Activated naive CD4-positive, alpha-beta T cell treated with anti-CD3 and anti-CD28 coated beads, Interleukin-2, amount 50 U/mL, for 24 hours (primary cell): Measurements from ENCODE around the gene EPX.

Experiments
- H3K27ac Mint-ChIP-seq: one replicate; pipeline ENCODE4 v1.8.0; 2021; ENCODE audit warnings: mild to moderate bottlenecking, mixed read lengths
- H3K27me3 Mint-ChIP-seq: one replicate; pipeline ENCODE4 v1.8.0; 2021; ENCODE audit warnings: mixed read lengths
- H3K36me3 Mint-ChIP-seq: one replicate; pipeline ENCODE4 v1.8.0; 2021; ENCODE audit warnings: mixed read lengths
- H3K4me1 Mint-ChIP-seq: one replicate; pipeline ENCODE4 v1.8.0; 2021; ENCODE audit warnings: mixed read lengths
- H3K4me3 Mint-ChIP-seq: one replicate; pipeline ENCODE4 v1.8.0; 2021; ENCODE audit warnings: mild to moderate bottlenecking, mixed read lengths
- H3K9me3 Mint-ChIP-seq: one replicate; pipeline ENCODE4 v1.8.0; 2021; ENCODE audit warnings: mixed read lengths

The EPX gene

DNA sequence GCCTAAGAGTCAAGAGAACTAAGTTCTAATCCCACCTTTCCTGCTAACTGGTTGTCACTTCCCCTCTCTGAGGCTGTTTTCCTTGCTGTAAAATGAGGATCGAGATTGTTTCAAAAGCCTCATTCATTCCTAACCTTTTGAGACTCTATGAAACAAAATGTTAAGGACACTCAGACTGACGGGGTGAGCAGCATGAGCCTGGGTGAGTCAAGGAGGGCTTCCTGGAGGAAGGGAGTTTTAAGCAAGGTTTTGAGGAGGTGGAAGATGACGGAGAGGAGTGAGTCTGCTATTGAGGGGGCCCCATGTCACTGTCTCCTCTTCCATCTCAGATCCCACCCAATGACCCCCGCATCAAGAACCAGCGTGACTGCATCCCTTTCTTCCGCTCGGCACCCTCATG is 4.1 kb downstream of the EPX start:
- no peak overlapping the region for H3K4me3 Mint-ChIP-seq
- H3K27ac Mint-ChIP-seq = no peak overlapping the region
- no peaks in the 10 kb centered on the region for H3K27me3 Mint-ChIP-seq
- no peaks in the 10 kb centered on the region for H3K36me3 Mint-ChIP-seq
- H3K9me3 Mint-ChIP-seq = no peaks in the 10 kb centered on the region
- peaks cover 4% of the 10 kb centered on the region for H3K4me1 Mint-ChIP-seq

- no peaks in the 10 kb centered on the region for H3K27me3 Mint-ChIP-seq
- no peaks in the 10 kb centered on the region for H3K9me3 Mint-ChIP-seq
- no peak overlapping the region for H3K4me3 Mint-ChIP-seq
- peaks cover 4% of the 10 kb centered on the region for H3K4me1 Mint-ChIP-seq
- H3K36me3 Mint-ChIP-seq = peaks cover under 1% of the 10 kb centered on the region
- H3K27ac Mint-ChIP-seq = peak overlapping the region; percentile 59
Measured at GRCh38 chr17:58200024-58200633, 7.6 kb downstream of the EPX start.

DNA sequence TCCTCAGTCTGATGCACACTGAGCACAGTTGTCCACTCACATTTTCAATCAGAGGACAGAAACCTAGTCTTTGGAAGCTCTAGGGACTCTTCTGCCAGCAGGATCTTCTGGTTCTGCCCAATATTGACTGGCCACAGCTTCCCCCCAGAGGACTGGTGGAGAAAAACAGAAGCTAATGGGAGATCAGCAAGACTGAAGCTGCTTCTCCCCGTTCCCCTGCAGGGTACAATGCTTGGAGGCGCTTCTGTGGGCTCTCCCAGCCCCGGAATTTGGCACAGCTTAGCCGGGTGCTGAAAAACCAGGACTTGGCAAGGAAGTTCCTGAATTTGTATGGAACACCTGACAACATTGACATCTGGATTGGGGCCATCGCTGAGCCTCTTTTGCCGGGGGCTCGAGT is 10.3 kb downstream of the EPX start:
- Mint-ChIP-seq H3K9me3 (no peaks in the 10 kb centered on the region), H3K27ac (no peak overlapping the region), H3K4me1 (peaks cover 4% of the 10 kb centered on the region)

DNA sequence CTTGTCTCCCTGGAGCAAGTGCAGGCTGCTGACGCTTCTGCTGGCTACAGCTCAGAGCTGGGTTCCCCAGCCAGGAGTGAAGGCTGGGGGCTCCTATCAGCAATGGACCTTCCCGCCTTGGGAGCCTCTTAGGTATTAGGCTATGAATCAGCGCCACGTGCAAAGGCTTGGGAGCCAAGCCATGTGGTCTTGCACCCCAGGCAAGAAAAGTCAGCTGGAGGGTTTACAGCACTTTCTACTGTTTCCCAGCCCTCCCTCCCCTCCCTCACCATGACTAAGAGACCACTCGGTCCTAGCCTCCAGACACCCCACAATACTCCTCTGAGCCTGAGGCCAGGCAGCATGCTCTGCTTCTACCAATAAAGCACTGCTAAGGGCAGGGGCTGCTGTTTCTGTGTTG is 12.3 kb downstream of the EPX start:
- H3K4me1 Mint-ChIP-seq = peaks cover 4% of the 10 kb centered on the region
- no peaks in the 10 kb centered on the region for H3K9me3 Mint-ChIP-seq
- H3K36me3 Mint-ChIP-seq = peaks cover 4% of the 10 kb centered on the region
- H3K27me3 Mint-ChIP-seq = no peaks in the 10 kb centered on the region
- no peak overlapping the region for H3K4me3 Mint-ChIP-seq
- no peak overlapping the region for H3K27ac Mint-ChIP-seq

More for the DNA sequence above, 10.3 kb downstream of the EPX start:
- H3K36me3 Mint-ChIP-seq = peaks cover 2% of the 10 kb centered on the region
- no peak overlapping the region for H3K4me3 Mint-ChIP-seq
- no peaks in the 10 kb centered on the region for H3K27me3 Mint-ChIP-seq

- no peaks in the 10 kb centered on the region for H3K4me1 Mint-ChIP-seq
- H3K27me3 Mint-ChIP-seq = no peaks in the 10 kb centered on the region
- no peak overlapping the region for H3K27ac Mint-ChIP-seq
- no peaks in the 10 kb centered on the region for H3K9me3 Mint-ChIP-seq
- H3K4me3 Mint-ChIP-seq = no peak overlapping the region
- peaks cover 8% of the 10 kb centered on the region for H3K36me3 Mint-ChIP-seq
Measured at GRCh38 chr17:58205936-58206335, 13.4 kb downstream of the EPX start.

GRCh38 chr17:58207451-58207850 is 14.9 kb downstream of the EPX start:
- H3K36me3 Mint-ChIP-seq = peaks cover 8% of the 10 kb centered on the region
- no peak overlapping the region for H3K4me3 Mint-ChIP-seq

DNA sequence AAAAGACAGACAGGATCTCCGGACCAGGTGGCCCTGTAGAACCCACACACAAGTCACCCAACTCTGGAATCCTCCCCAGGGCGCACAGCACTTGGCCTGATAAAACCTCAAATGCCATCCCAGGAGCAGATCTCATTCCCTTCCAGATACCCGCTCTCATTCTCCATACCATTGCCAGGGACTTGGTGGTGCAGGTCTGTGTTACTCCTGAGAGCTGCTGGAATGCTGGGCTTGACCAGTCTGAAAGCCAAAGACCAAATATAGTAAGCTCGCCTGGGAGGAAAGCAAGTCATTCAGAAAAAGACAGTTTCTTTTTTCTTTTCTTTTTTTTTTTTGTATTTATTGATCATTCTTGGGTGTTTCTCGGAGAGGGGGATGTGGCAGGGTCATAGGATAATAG is 15.8 kb downstream of the EPX start:
- no peak overlapping the region for H3K27ac Mint-ChIP-seq

More at GRCh38 chr17:58207451-58207850, 14.9 kb downstream of the EPX start:
- H3K27ac Mint-ChIP-seq = no peak overlapping the region
- no peaks in the 10 kb centered on the region for H3K27me3 Mint-ChIP-seq
- H3K9me3 Mint-ChIP-seq = no peaks in the 10 kb centered on the region
- no peaks in the 10 kb centered on the region for H3K4me1 Mint-ChIP-seq

DNA sequence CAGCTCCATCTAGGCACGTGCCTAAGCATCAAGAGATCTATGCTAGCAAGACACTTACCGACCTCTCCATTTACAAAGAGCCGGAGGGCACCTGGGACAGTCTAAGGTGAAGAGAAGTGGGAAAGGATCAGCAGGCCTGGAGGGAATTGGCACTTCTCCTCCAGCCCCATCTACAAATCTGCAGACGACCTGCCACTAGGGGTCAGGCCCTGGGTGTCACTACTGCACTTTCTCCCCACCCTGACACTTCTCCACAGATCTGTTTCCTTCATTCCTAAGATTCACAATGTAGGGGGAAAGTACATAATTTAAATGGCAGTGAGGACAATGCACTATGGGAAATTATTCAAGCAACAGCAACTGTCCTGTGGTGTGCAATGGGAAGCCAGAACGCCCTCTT is 18.4 kb downstream of the EPX start:
- Mint-ChIP-seq H3K4me1 (no peaks in the 10 kb centered on the region), H3K4me3 (no peak overlapping the region), H3K9me3 (no peaks in the 10 kb centered on the region), H3K27me3 (no peaks in the 10 kb centered on the region), H3K27ac (no peak overlapping the region), H3K36me3 (peaks cover 8% of the 10 kb centered on the region)

More for the DNA sequence above, 15.8 kb downstream of the EPX start:
- Mint-ChIP-seq H3K27me3 (no peaks in the 10 kb centered on the region), H3K36me3 (peaks cover 8% of the 10 kb centered on the region), H3K4me3 (no peak overlapping the region), H3K4me1 (no peaks in the 10 kb centered on the region), H3K9me3 (no peaks in the 10 kb centered on the region)

GRCh38 chr17:58215685-58216084 is 23.2 kb downstream of the EPX start:
- Mint-ChIP-seq H3K4me1 (peaks cover 21% of the 10 kb centered on the region), H3K4me3 (no peak overlapping the region), H3K27me3 (no peaks in the 10 kb centered on the region), H3K9me3 (no peaks in the 10 kb centered on the region), H3K27ac (no peak overlapping the region), H3K36me3 (peaks cover 2% of the 10 kb centered on the region)

DNA sequence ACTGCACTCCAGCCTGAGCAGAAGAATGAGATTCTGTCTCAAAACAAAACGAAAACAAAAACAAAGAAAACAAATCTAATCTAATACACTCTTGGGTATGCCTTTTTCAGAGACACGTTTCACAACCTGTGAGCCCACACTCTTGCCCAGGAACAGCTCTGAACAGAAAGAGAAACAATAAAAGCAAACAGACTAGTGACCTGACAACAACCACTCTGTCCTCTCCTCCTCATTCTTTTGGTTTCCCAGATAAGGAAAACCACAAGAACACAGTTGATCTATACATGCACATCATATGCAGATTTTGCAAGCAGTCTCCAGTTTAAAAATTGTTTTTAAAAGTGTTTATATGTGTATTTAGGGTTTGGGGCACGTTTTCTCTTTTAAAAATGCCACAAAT is 25.2 kb downstream of the EPX start:
- Mint-ChIP-seq H3K9me3 (no peaks in the 10 kb centered on the region), H3K4me3 (peak overlapping the region; percentile 38), H3K27ac (no peak overlapping the region), H3K4me1 (peaks cover 27% of the 10 kb centered on the region), H3K36me3 (peaks cover 2% of the 10 kb centered on the region), H3K27me3 (no peaks in the 10 kb centered on the region)

GRCh38 chr17:58219007-58219788 is 26.7 kb downstream of the EPX start, which contains the start of gene MKS1:
Gene MKS1 (minus strand): TSS chr17:58219255. CDS start chr17:58219230, 25 bp downstream.
- Mint-ChIP-seq H3K27me3 (no peaks in the 10 kb centered on the region), H3K9me3 (no peaks in the 10 kb centered on the region), H3K36me3 (no peaks in the 10 kb centered on the region), H3K4me3 (peak within 1 kb of the TSS; percentile 93), H3K4me1 (peaks cover 27% of the 10 kb centered on the region), H3K27ac (peak within 1 kb of the TSS; percentile 82)

GRCh38 chr17:58219789-58220183 is 27.3 kb downstream of the EPX start:
- no peaks in the 10 kb centered on the region for H3K27me3 Mint-ChIP-seq
- H3K9me3 Mint-ChIP-seq = no peaks in the 10 kb centered on the region
- peak overlapping the region; percentile 82 for H3K27ac Mint-ChIP-seq

GRCh38 chr17:58224315-58224714 is 31.8 kb downstream of the EPX start:
- peaks cover 6% of the 10 kb centered on the region for H3K27me3 Mint-ChIP-seq
- no peak overlapping the region for H3K4me3 Mint-ChIP-seq
- H3K36me3 Mint-ChIP-seq = no peaks in the 10 kb centered on the region
- peaks cover 18% of the 10 kb centered on the region for H3K4me1 Mint-ChIP-seq
- no peak overlapping the region for H3K27ac Mint-ChIP-seq
- no peaks in the 10 kb centered on the region for H3K9me3 Mint-ChIP-seq

More at GRCh38 chr17:58219789-58220183, 27.3 kb downstream of the EPX start:
- H3K4me1 Mint-ChIP-seq = peaks cover 31% of the 10 kb centered on the region
- no peaks in the 10 kb centered on the region for H3K36me3 Mint-ChIP-seq
- peak overlapping the region; percentile 93 for H3K4me3 Mint-ChIP-seq

GRCh38 chr17:58227733-58228132 is 35.2 kb downstream of the EPX start:
- no peak overlapping the region for H3K27ac Mint-ChIP-seq
- H3K4me3 Mint-ChIP-seq = no peak overlapping the region
- peaks cover 4% of the 10 kb centered on the region for H3K4me1 Mint-ChIP-seq
- H3K36me3 Mint-ChIP-seq = no peaks in the 10 kb centered on the region
- H3K9me3 Mint-ChIP-seq = no peaks in the 10 kb centered on the region
- peaks cover 8% of the 10 kb centered on the region for H3K27me3 Mint-ChIP-seq

- no peaks in the 10 kb centered on the region for H3K36me3 Mint-ChIP-seq
- H3K27ac Mint-ChIP-seq = no peak overlapping the region
- H3K4me1 Mint-ChIP-seq = peaks cover 4% of the 10 kb centered on the region
- no peaks in the 10 kb centered on the region for H3K9me3 Mint-ChIP-seq
- H3K27me3 Mint-ChIP-seq = peaks cover 8% of the 10 kb centered on the region
- H3K4me3 Mint-ChIP-seq = no peak overlapping the region
Measured at GRCh38 chr17:58228679-58229078, 36.2 kb downstream of the EPX start.

DNA sequence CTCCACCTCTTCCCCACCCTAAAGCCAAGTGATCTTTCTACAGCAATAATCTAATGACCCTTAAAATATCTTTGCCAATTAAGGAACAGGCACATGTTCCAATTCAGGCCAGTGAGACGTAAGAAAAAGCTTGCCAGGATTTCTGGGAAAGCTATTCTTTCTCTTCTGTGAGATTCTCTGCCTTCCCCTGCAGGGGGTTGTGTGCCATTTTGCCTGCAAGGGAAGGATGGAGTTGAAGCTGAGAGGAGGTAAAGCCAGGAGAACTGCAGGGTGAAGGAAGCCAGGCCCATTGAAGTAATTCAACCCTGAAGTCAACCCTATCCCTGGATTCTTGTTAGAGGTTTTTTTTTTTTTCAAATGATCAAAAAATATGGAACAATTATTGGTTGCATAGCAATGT is 36.9 kb downstream of the EPX start:
- Mint-ChIP-seq H3K27ac (no peak overlapping the region), H3K36me3 (no peaks in the 10 kb centered on the region), H3K4me1 (peaks cover 3% of the 10 kb centered on the region), H3K4me3 (no peak overlapping the region), H3K9me3 (no peaks in the 10 kb centered on the region), H3K27me3 (peaks cover 8% of the 10 kb centered on the region)
